NCI-H82 (cell line): ENCODE measurements around the gene CDH9.
A peak's percentile ranks its signal among the peaks of the same experiment; 100 is the strongest.
"Not testable (repeated sequence)": the region's sequence is repeated elsewhere in the genome, so short reads cannot be mapped to it uniquely, and the experiment has no call there.

Experiments
- DNase-seq: peaks from one replicate; lab custom pipeline; 2025; lab: John Stamatoyannopoulos, UW

CDH9 gene

DNA sequence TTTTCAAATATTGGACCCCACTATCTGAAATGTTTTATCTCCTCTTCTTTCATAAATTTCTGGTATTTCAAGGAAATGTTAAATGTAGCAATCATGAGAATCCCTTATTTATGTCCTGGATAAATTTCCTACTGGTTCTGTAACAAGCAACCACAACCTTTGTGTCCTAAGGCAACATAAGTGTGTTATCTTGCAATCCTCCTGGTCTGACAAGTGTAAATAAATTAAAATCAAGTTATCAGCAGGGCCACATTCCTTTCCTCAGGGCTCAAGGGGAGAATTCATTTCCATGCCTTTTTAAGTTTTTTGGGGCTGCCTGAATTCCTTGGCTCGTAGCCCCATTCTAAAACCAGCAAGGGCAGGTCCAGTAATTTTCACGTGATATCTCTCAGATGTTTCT lies 83.2 kb downstream of the CDH9 start:
- DNase-seq = no peak

- no peak for DNase-seq
Measured at GRCh38 chr5:26948921-26949320, 89.5 kb downstream of the CDH9 start.

GRCh38 chr5:26945901-26946300 lies 92.5 kb downstream of the CDH9 start:
- DNase-seq = no peak

- no peak for DNase-seq
Measured at GRCh38 chr5:26942481-26942880, 95.9 kb downstream of the CDH9 start.

DNA sequence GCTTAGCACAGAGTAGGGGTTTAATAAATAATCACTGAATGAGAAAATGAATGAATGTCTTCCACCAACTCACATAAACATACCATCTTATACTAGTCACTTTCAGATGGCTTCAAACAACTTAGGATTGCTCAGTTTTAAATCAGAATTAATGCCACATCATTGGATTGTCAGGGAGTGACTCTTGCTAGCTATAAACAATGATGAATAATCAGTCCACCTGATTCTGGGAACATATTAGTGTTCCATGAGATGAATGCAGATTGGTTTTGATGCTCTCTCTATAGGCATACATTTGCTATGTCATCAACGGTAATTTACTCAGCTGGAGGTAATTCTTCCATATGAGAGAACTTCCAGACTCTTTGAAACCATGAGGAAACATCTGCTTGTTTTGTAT lies 97.4 kb downstream of the CDH9 start:
- DNase-seq = no peak

GRCh38 chr5:26932238-26932637 lies 106.1 kb downstream of the CDH9 start:
- no peak for DNase-seq

DNA sequence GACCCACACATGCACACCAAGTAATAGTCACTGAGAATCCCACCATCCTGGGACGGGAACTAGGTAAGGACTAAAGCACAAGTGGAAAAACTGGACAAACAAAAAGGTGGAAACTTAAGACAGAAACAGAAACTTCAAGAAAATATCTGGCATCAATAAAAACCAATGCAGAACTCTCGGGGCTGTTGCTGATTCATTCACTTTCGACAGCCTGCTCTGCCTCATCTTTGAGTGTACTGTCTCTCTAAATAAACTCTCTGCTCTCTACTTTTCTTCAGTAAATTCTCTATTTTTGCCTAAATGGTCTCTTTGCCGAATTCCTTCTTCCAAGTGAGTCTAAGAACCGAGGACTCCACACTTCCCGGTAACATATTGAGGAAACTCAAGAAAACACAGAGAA lies 116.9 kb downstream of the CDH9 start:
- DNase-seq = no peak

DNA sequence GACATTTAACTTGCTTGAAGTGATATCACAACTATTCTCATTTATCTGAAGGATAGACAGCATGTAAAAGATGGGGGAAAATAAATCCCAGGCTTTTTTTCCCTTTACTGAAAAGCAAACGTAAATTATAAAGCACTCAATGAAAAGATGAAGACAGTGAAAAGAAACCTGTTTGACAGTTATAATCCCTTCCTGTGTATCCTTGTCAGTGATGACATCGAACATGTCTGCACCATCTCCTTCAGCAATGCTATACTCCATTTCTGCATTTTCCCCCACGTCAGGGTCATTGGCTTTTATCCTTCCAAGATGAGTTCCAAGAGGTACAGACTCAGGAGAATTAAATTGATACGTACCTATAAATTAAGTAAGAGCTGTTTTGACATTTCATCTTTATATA lies 134.9 kb downstream of the CDH9 start:
- DNase-seq = no peak

DNA sequence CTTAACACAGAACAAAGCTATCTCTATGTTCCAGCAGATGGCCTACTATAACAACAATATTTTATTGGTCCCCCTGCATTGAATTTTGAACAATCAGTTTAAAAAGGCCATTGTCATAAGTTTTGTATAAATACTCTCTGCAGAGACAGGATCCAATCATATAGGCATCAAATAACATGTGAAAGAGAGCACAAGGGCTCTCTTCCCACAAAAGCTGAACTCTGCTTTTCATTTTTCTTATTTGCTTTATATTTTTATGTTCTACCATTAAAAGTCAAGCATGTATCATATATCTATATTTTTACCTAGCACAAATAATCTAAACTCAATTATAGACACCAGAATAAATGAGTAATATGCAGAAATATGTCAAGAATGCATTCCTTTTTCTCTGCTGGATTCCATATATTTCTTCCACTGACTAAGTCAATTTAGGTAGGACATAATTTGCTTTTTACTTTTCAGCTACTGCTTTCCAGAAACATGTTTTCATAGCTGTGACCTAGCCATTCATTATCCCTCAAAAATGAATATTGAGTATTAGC lies 143.6 kb downstream of the CDH9 start:
- DNase-seq = no peak

DNA sequence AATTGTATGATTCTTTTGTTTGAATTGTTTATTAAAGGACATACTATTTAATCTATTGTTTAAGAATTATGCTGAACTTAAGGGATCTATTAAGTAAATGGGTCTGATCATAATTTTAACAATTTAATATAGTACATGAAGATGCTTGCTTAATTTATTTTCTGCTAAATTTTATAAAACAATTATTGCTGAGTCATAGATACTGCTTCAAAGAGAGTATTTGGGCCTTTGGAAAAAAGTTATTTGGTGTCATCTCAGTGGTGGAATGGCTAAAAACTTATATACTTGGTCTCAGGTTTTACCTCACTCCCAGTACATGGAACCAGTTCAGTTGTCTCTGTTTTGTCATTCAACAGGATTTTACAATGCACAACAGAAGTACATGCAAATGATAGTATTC lies 145.3 kb downstream of the CDH9 start:
- no peak for DNase-seq

DNA sequence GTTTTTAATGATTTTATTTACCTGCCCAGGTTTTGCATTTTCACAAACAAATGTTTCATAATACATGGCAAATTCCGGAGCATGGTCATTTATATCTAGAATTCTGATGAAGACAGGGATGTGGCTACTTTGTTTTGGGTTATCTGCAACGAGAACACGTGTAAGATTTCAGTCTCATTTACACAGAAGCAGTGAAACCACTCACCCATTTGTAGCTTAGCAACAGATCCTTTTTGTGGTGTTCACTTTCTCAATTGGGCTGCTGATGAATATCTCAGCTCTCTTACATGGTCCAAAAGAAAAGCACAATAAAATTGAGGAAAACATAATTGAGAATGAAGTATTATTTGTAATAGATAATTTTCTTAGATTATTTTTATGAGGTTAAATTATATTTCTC lies 148.6 kb downstream of the CDH9 start:
- peak; percentile 22 for DNase-seq

DNA sequence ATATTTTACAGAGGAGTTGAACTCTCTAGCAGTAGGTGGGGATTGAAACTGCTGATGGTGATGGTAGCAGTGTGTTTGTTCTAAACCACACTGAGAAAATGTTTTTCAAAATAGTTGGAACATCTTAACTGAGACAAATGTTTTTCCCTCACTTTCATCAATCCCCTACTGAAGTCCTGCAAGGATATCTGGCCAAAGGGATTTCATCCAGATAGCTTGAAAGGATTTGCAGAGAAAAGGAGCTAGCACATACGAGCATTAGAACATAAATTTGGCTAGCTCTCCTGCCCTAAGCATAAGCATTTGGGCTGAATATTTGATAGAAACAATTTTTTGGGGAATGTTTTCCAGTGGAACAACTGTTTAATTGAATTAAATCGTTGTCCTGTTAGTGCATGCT lies 153.9 kb downstream of the CDH9 start:
- DNase-seq = no peak

DNA sequence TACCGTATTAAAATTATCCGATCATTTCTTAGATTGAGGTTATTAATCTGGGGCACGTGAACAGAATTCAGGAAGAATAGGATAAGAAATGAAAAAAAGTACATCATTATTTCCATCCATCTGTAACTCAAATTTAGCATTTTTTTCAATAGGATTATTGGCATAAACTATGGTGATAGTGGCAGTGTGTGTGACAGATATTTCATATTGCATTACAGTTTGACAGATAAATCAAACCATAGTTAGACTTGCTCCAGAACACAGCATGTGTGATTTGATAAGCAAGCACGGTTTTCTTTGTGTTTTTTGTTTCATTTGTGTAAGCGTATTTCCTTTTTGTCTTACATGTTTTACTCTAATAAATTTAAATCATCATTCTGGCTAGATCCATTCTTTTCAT lies 155.0 kb downstream of the CDH9 start:
- no peak for DNase-seq

DNA sequence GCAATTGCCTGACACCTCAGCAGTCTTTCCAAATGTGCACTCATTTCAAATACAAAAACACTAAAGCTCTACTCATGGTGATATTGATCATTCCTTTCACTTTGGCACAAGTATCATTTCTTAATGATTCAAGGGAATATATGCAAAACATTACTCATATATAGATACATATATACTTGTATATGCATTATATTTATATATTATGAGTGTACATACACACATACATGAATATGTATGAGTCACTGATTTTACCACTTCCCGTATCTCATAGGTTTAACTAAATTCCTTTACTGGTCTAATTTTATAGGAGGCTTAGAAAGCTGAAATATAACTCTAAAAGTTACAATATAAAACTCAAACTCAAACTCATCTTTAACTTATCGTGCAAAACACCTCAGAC lies 156.5 kb downstream of the CDH9 start:
- no peak for DNase-seq

DNA sequence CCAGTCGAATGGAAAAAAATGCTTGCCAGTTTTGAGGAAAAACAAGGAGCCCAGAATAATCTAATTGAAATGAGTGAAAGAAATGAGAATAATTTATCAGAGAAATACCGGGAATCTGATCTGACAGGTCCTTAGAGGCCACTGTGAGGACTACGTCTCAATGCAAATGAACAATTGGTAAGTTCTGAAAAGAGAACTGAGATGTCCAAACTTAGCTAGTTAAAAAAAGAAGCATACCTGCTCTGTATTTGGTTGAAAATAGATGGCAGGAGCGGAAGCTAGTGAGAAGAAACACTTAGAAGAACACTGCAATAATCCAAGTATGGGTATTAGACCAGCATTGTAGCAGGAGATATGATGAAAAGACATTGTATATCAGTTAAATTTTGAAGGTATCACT lies 161.2 kb downstream of the CDH9 start:
- no peak for DNase-seq

DNA sequence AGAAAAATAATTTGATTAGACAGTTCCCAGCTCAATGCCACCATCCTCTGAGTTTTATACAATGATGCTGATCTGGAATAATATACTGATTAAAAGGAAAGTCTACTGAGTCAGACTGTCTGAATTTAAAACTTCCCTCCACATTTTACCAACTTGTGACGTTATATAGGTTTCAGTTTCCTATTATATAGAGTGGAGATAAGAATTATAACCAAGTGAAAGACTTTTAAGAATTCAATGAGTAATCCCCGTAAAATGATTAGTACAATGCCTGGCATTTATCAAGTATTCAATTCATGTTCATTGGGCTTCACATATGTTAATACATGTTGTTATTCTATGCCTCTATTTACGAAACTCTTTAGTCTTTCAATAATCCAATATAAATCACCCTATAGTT lies 166.0 kb downstream of the CDH9 start:
- no peak for DNase-seq

- no peak for DNase-seq
Measured at GRCh38 chr5:26869781-26870180, 168.6 kb downstream of the CDH9 start.

GRCh38 chr5:26868504-26868903 lies 169.9 kb downstream of the CDH9 start:
- DNase-seq = no peak

- no peak for DNase-seq
Measured at GRCh38 chr5:26864061-26864460, 174.3 kb downstream of the CDH9 start.

DNA sequence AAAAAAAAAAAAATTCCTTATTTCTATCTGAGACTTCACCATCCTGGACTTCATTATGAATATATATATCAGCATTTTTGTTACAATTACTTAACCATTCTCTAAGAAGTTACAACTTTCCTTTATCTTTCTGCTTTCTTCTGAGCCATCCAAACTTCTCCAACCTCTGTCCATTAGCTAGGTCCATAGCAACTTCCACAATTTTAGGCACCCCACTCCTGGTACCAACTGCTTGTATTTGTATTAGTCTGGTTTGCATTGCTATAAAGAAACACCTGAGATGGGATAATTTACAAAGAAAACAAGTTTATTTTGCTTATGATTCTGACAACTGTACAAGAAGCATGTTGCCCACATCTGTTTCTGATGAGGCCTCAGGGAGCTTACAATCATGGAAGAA lies 182.1 kb downstream of the CDH9 start:
- DNase-seq = no peak

- not testable (repeated sequence) for DNase-seq
Measured at GRCh38 chr5:26852450-26852849, 185.9 kb downstream of the CDH9 start.

DNA sequence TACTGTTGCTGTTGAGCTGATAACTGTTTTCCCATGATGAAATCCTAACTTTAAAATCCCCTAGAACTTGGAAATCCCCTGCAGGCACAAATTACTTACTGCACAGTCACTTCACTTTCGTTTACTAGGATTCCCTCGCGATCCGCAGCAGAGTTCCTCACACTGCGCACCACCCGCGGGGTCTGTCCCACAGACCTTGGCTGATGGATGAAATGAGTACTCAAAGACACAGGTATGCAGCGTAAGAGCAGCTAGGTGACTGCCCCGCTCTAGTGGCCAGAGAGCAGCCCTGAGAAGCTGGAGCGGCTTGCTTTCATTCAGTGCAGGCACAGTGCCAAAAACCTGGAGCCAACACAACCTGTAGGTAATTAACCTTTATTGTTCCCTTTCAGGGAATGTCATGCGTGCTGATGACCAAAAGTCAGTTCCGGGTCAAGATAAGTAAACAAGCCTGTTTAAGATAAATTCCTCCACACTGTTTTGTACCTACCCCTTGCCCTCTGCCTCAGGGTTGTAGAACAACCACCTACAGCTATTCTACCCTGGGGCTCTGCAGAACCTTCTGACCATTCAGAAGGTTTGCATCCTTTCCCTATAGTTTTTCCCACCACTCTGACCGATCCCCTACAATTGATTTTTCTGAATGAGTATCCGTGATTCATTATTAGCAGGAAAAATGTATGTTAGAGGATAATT lies 191.2 kb downstream of the CDH9 start:
- peak; percentile 6 for DNase-seq

DNA sequence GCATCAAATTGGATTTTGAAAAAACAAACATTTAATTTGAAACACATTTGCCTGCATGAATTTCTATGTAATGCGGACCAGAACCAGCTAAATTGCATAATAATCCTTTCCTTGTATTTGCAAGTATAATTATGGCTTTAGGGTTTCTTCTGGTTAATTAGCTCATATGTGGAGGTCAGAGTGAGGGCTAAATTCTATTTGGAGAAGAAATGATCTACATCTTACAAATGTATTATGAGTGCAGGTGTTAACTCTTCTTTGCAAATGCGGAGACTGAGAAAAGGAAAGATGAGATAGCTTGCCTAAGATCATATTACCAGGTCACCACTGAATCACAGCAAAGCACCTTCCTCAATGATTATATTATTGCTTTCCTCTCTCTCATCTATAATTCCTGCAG lies 194.7 kb downstream of the CDH9 start:
- DNase-seq = no peak

- no peak for DNase-seq
Measured at GRCh38 chr5:26833596-26833995, 204.8 kb downstream of the CDH9 start.
